Karpas-422 (cell line): Measurements from ENCODE around the gene GCK. TPM values are rescaled to one million over a fixed set of nuclear protein-coding genes. Genes with fewer than 3 reads are reported as not detected.
"Not testable (repeated sequence)": the region's sequence is repeated elsewhere in the genome, so short reads cannot be mapped to it uniquely, and the experiment has no call there.

ENCODE experiments used
- DNase-seq: peaks from one replicate; pipeline ENCODE4 v3.0.0-alpha.2; 2015
- H2AFZ ChIP-seq: fragments of 200-600 bp; sonication (generic); 2 replicates; pipeline ENCODE4 v1.6.1; 2014; ENCODE audit warnings: antibody characterized with exemption, low read length, mixed read lengths
- H3K27ac ChIP-seq: fragments of 200-600 bp; sonication (generic); 2 replicates; pipeline ENCODE4 v1.5.1; 2014; ENCODE audit warnings: mild to moderate bottlenecking, low read length, moderate library complexity
- H3K27me3 ChIP-seq: fragments of 200-600 bp; sonication (generic); 2 replicates; pipeline ENCODE4 v1.6.1; 2014; ENCODE audit warnings: low read length, mixed read lengths
- H3K36me3 ChIP-seq: fragments of 200-600 bp; sonication (generic); 2 replicates; pipeline ENCODE4 v1.6.1; 2014; ENCODE audit warnings: low read length, mixed read lengths; ENCODE audit not compliant: insufficient read depth
- H3K4me1 ChIP-seq: fragments of 200-600 bp; sonication (generic); 2 replicates; pipeline ENCODE4 v1.6.1; 2014; ENCODE audit warnings: mild to moderate bottlenecking, low read length, mixed read lengths
- H3K4me2 ChIP-seq: fragments of 200-600 bp; sonication (generic); 2 replicates; pipeline ENCODE4 v1.6.1; 2014; ENCODE audit warnings: low read length, low read depth, mild to moderate bottlenecking; ENCODE audit not compliant: poor library complexity, severe bottlenecking
- H3K4me3 ChIP-seq: fragments of 200-600 bp; sonication (generic); 2 replicates; pipeline ENCODE4 v1.5.1; 2014; ENCODE audit warnings: mild to moderate bottlenecking, antibody characterized with exemption, low read length, mixed read lengths
- H3K79me2 ChIP-seq: fragments of 200-600 bp; sonication (generic); 2 replicates; pipeline ENCODE4 v1.6.1; 2014; ENCODE audit warnings: mild to moderate bottlenecking, low read length, mixed read lengths
- H3K9ac ChIP-seq: fragments of 200-600 bp; sonication (generic); 2 replicates; pipeline ENCODE4 v1.6.0; 2014; ENCODE audit warnings: low read length
- H3K9me2 ChIP-seq: fragments of 200-600 bp; sonication (generic), shearing (Covaris generic); replicated peaks from 2 replicates; pipeline ENCODE4 v1.6.0; 2014; ENCODE audit warnings: mild to moderate bottlenecking, low read length, moderate library complexity; ENCODE audit not compliant: insufficient read depth
- H3K9me3 ChIP-seq: fragments of 300-700, 200-600 bp; sonication (generic); 2 replicates; pipeline ENCODE4 v1.6.1; 2014; ENCODE audit warnings: low read length, mixed read lengths
- H4K20me1 ChIP-seq: fragments of 200-600 bp; sonication (generic); 2 replicates; pipeline ENCODE4 v1.6.1; 2014; ENCODE audit warnings: mild to moderate bottlenecking, antibody characterized with exemption, low read length, low read depth; ENCODE audit not compliant: insufficient read depth
- total RNA-seq: library from RNA; depleted of rRNA; stranded (reverse); fragments of >200 nt; shearing (Covaris generic); gene quantifications from 2 replicates; pipeline ENCODE4 v1.2.3, GENCODE V29; 2014; ENCODE audit warnings: low replicate concordance

The GCK gene
- total RNA-seq, 1 experiment from 2014 or later, result not detected

DNA sequence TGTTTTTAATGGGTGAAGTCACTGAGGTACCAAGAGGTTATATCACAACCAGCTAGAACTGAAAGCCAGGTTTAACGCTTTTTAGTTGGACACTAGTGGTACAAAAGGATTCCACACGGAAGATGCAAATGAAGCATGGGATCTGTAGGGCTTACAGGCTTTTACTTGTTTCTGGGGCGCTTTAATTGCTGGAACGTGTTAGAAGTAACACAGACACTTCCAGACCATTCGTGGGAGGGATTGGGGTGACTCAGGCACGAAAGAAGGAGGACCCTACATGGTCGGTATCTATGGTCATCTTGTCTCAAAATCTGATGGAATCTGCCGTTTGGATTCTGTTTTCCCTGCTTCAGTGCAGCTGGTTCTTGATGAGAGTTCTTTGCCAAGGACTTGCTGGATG is 12.6 kb upstream of the GCK start:
- no peaks in the 10 kb centered on the region for H3K9me2 ChIP-seq
- H3K9ac ChIP-seq, result peak overlapping the region; percentile 93
- peak overlapping the region; percentile 95 for H3K4me3 ChIP-seq
- no peaks in the 10 kb centered on the region for H3K27me3 ChIP-seq
- H4K20me1 ChIP-seq, result peaks cover 16% of the 10 kb centered on the region
- no peak overlapping the region for H2AFZ ChIP-seq
- no peak for DNase-seq
- peak overlapping the region; percentile 82 for H3K4me2 ChIP-seq
- H3K9me3 ChIP-seq, result no peaks in the 10 kb centered on the region
- H3K79me2 ChIP-seq, result peaks cover 54% of the 10 kb centered on the region
- peaks cover 29% of the 10 kb centered on the region for H3K4me1 ChIP-seq
- H3K27ac ChIP-seq, result no peak overlapping the region; the same call in 1 of the 2 replicates
- H3K36me3 ChIP-seq, result peaks cover 24% of the 10 kb centered on the region; the same call in 1 of the 2 replicates

DNA sequence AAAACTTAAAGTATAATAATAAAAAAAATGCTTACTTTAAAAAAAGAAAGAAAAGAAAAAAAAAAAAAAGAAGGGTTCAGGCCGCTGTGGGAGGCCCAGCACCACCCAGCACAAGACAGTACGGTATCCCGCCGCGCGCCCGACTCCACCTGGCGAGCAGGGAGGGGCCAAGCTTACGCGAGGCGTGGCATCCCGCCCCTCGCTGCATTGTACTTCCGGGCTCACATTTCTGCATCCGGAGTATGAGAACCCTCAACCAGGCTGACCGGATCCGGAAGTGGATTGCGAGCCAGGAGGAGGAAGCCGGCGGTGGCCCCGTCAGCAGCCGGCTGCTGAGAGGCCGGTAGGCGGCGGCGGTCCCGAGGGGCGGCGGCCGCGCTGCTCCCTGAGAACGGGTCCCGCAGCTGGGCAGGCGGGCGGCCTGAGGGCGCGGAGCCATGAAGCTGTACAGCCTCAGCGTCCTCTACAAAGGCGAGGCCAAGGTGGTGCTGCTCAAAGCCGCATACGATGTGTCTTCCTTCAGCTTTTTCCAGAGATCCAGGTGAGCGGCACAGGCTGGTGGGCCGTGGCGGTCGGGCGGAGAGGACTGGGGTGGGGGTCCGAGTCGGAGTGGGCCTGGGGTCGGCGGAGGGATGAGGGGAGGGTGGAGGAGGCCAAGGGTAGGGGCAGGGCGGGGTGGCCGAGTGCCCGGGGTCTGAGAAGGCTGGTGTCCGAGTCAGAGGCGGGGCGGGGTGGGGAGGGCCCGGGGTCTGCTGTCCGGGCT is 11.6 kb upstream of the GCK start, which contains the start of gene YKT6:
YKT6 (plus strand) TSS at position 280 of the 763 bp plus-strand sequence; CDS start at position 438, 158 bp downstream.
- Histone ChIP-seq H3K4me3 (peak within 1 kb of the TSS; percentile 95), H3K4me2 (peak within 1 kb of the TSS; percentile 82), H3K36me3 (peaks cover 15% of the 10 kb centered on the region; the same call in 1 of the 2 replicates), H3K9me2 (no peaks in the 10 kb centered on the region), H3K79me2 (peaks cover 50% of the 10 kb centered on the region), H3K9me3 (no peaks in the 10 kb centered on the region), H4K20me1 (peaks cover 16% of the 10 kb centered on the region), H2AFZ (peak within 1 kb of the TSS; percentile 7; the same call in 1 of the 2 replicates), H3K27ac (no peak within 1 kb of the TSS; the same call in 1 of the 2 replicates), H3K27me3 (no peaks in the 10 kb centered on the region), H3K9ac (peak within 1 kb of the TSS; percentile 93), H3K4me1 (peaks cover 28% of the 10 kb centered on the region)
- peak; percentile 99 for DNase-seq

DNA sequence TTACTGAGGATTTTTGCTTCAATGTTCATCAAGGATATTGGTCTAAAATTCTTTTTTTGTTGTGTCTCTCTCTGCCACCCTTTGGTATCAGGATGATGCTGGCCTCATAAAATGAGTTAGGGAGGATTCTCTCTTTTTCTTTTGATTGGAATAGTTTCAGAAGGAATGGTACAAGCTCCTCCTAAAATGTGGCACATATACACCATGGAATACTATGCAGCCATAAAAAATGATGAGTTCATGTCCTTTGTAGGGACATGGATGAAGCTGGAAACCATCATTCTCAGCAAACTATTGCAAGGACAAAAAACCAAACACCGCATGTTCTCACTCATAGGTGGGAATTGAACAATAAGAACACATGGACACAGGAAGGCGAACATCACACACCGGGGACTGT is 10.9 kb upstream of the GCK start:
- H3K4me1 ChIP-seq, result peaks cover 21% of the 10 kb centered on the region
- H3K36me3 ChIP-seq, result peaks cover 10% of the 10 kb centered on the region; the same call in 1 of the 2 replicates
- peak overlapping the region; percentile 82 for H3K4me2 ChIP-seq
- peaks cover 16% of the 10 kb centered on the region for H4K20me1 ChIP-seq
- H3K9ac ChIP-seq, H3K9me2 ChIP-seq, H3K9me3 ChIP-seq, H3K27me3 ChIP-seq, DNase-seq, H3K4me3 ChIP-seq, H3K27ac ChIP-seq, H2AFZ ChIP-seq: not testable (repeated sequence)
- peaks cover 43% of the 10 kb centered on the region for H3K79me2 ChIP-seq

DNA sequence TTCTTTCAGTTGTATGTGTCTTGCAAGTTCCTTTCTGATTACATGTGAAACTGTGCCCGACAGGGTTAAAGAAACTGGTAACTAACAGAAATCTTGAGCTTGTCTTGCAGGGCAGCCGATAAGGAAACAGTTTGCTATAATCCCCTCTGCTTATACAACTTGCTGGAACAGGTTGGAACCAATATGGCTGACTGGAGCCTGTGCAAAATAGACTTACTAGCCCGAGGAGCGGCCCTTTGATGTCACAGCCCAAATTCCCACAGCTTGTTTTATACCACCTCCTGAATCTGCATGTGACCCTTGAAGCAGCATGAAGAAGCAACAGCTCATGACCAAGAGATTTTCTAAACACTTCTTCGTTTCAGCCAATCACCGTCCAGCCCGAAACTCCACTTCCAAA is 8.2 kb upstream of the GCK start:
- Histone ChIP-seq H3K4me3 (no peak overlapping the region), H2AFZ (no peak overlapping the region; the same call in 1 of the 2 replicates), H3K4me2 (no peak overlapping the region), H4K20me1 (peaks cover 9% of the 10 kb centered on the region), H3K9me2 (no peaks in the 10 kb centered on the region), H3K79me2 (peaks cover 17% of the 10 kb centered on the region), H3K27me3 (no peaks in the 10 kb centered on the region), H3K27ac (no peak overlapping the region), H3K9me3 (no peaks in the 10 kb centered on the region), H3K9ac (no peak overlapping the region), H3K4me1 (peaks cover 12% of the 10 kb centered on the region), H3K36me3 (no peaks in the 10 kb centered on the region)
- no peak for DNase-seq

DNA sequence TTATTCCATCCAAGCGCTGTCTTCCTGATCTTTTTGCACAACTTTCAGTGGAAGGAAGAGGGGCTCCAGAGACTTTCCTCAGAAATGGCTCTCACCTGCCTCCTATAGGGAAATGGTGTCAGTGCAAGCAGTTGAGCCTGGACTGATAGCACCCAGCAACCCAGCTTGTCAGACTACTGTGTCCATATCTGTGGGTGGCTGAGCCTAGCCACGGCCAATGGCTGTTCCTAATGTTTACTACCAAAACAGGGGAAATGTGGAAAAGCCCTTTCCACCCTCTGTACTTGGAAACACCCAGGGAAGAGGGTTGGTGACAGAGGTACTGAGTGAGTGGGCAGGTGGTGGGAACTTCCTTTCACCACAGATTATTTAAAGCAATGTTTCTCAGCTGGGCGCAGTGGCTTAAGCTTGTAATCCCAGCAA is 7.2 kb upstream of the GCK start:
- no peaks in the 10 kb centered on the region for H3K9me3 ChIP-seq
- H4K20me1 ChIP-seq, result peaks cover under 1% of the 10 kb centered on the region; the same call in 1 of the 2 replicates
- no peaks in the 10 kb centered on the region for H3K9me2 ChIP-seq
- no peaks in the 10 kb centered on the region for H3K27me3 ChIP-seq
- H2AFZ ChIP-seq, result 0 out of 2 replicates have a peak overlapping the region, but pooled peaks have one; percentile 6
- H3K79me2 ChIP-seq, result peaks cover 7% of the 10 kb centered on the region
- H3K27ac ChIP-seq, result no peak overlapping the region
- H3K4me3 ChIP-seq, result no peak overlapping the region
- H3K4me2 ChIP-seq, result no peak overlapping the region
- no peak overlapping the region for H3K9ac ChIP-seq
- H3K36me3 ChIP-seq, result no peaks in the 10 kb centered on the region
- DNase-seq, result peak; percentile 79
- H3K4me1 ChIP-seq, result peaks cover 2% of the 10 kb centered on the region; the same call in 1 of the 2 replicates

DNA sequence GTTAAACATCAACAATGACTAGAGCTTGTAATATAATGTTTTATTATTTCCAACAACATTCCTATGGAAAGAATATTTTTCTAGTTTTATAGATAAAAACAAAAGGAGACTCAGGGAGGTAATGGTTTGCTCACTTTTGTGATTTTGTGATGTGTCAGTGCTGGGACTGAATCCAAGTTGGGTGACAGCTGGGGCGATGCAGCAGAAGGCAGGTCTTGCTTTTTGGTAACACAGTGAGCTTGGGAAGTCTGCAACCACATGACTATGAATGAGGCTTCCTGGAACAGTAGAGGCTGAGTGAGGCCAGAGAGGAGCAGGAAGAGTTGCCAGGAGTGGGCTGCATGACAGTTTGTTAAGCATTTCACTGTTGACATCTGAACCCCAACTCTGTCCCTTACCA is 6.7 kb upstream of the GCK start:
- Histone ChIP-seq H3K9me3 (no peaks in the 10 kb centered on the region), H4K20me1 (no peaks in the 10 kb centered on the region; the same call in 1 of the 2 replicates), H3K27me3 (no peaks in the 10 kb centered on the region), H3K27ac (no peak overlapping the region), H3K4me2 (no peak overlapping the region), H3K79me2 (peaks cover 1% of the 10 kb centered on the region), H3K36me3 (no peaks in the 10 kb centered on the region), H3K9ac (no peak overlapping the region), H2AFZ (no peak overlapping the region), H3K9me2 (no peaks in the 10 kb centered on the region), H3K4me1 (peaks cover 2% of the 10 kb centered on the region; the same call in 1 of the 2 replicates), H3K4me3 (no peak overlapping the region)
- DNase-seq, result no peak

DNA sequence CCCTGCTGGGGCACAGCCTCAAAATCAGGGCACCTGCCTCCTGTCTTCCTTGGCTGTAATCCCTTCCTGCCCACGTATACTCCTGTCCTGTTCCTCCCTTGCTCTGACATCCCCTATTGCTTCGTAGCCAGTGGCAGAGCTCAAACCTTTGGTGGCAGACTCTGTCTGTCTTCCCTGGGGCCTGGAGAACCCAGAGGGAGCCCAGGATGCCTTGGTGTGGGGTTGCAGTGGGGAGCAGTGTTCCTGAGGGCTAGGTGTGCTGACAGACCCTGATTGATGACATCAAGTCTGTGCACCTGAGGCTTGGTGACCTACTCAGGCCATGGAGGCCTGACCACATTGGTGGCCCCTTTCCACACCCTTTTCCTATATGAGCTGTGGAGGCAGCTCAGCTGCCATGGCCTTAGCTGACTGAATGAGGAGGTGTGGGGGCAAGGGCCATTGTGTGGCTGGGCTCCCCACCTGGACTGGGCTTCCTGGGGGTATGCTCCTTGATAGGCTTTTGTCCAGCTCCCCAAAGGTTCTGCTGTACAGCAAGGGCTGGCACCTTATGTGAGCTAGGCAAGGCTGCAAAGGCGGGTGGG is 5.4 kb upstream of the GCK start:
- no peak for DNase-seq
- no peaks in the 10 kb centered on the region for H3K9me2 ChIP-seq
- no peak overlapping the region for H3K4me2 ChIP-seq
- H3K9me3 ChIP-seq, result no peaks in the 10 kb centered on the region
- H3K36me3 ChIP-seq, result no peaks in the 10 kb centered on the region
- no peaks in the 10 kb centered on the region for H3K27me3 ChIP-seq
- H3K4me3 ChIP-seq, result no peak overlapping the region
- no peak overlapping the region for H3K27ac ChIP-seq
- H3K79me2 ChIP-seq, result no peaks in the 10 kb centered on the region
- H3K4me1 ChIP-seq, result peaks cover 2% of the 10 kb centered on the region; the same call in 1 of the 2 replicates
- no peak overlapping the region for H3K9ac ChIP-seq
- H2AFZ ChIP-seq, result no peak overlapping the region
- H4K20me1 ChIP-seq, result no peaks in the 10 kb centered on the region

DNA sequence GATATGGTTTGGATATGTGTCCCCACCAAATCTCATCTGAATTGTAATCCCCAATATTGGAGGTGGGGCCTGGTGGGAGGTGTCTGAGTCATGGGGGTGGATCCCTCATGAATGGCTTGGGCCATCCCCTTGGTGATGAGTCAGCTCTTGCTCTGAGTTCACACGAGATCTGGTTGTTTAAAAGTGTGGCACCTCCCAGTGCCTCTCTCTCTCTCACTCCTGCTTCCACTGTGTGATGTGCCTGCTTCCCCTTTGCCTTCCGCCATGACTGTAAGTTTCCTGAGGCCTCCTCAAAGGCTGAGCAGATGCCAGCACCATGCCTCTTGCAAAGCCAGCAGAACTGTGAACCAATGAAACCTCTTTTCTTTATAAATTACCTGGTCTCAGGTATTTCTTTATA is 4.8 kb upstream of the GCK start:
- H3K27ac ChIP-seq, result no peak overlapping the region
- peak; percentile 46 for DNase-seq
- H4K20me1 ChIP-seq, result no peaks in the 10 kb centered on the region
- H3K4me3 ChIP-seq, result no peak overlapping the region
- peaks cover 2% of the 10 kb centered on the region; the same call in 1 of the 2 replicates for H3K4me1 ChIP-seq
- H3K9me3 ChIP-seq, result no peaks in the 10 kb centered on the region
- H3K79me2 ChIP-seq, result no peaks in the 10 kb centered on the region
- H3K9me2 ChIP-seq, result no peaks in the 10 kb centered on the region
- no peak overlapping the region for H3K4me2 ChIP-seq
- H3K27me3 ChIP-seq, result no peaks in the 10 kb centered on the region
- no peaks in the 10 kb centered on the region for H3K36me3 ChIP-seq
- H2AFZ ChIP-seq, result no peak overlapping the region
- H3K9ac ChIP-seq, result no peak overlapping the region
